Nephron (organoid): Measurements from ENCODE around the gene NXNL1.
A peak's percentile ranks its signal among the peaks of the same experiment; 100 is the strongest.

Source experiments
- H3K27ac Mint-ChIP-seq, 3 experiments: 2 replicates each; pipeline ENCODE4 v1.8.0; 2020; ENCODE audit warnings: mixed read lengths in 3 of 3, mild to moderate bottlenecking in 2 of 3, moderate library complexity in 1 of 3
- H3K27me3 Mint-ChIP-seq: 2 replicates; pipeline ENCODE4 v1.8.0; 2021; ENCODE audit warnings: low read depth, mild to moderate bottlenecking, moderate library complexity, mixed read lengths
- H3K36me3 Mint-ChIP-seq: 2 replicates; pipeline ENCODE4 v1.8.0; 2020; ENCODE audit warnings: low read depth, mixed read lengths
- H3K4me1 Mint-ChIP-seq: 2 replicates; pipeline ENCODE4 v1.8.0; 2020; ENCODE audit warnings: mixed read lengths
- H3K4me3 Mint-ChIP-seq, 3 experiments: 2 replicates each; pipeline ENCODE4 v1.8.0; 2020; ENCODE audit warnings: mild to moderate bottlenecking in 3 of 3, mixed read lengths in 3 of 3, moderate library complexity in 2 of 3
- H3K9me3 Mint-ChIP-seq: 2 replicates; pipeline ENCODE4 v1.8.0; 2020; ENCODE audit warnings: mixed read lengths
- CTCF ChIP-seq, 3 experiments: fragments of 200-600 bp; sonication (generic); IDR thresholded peaks; one replicate each; pipeline ENCODE4 v1.5.0; 2021; ENCODE audit warnings: antibody characterized with exemption in 3 of 3; ENCODE audit not compliant: unreplicated experiment in 3 of 3

NXNL1 gene

GRCh38 chr19:17447704-17448130 is 13.0 kb downstream of the NXNL1 start:
- peaks cover 6% of the 10 kb centered on the region for H3K4me1 Mint-ChIP-seq
- peaks cover 23% of the 10 kb centered on the region for H3K27me3 Mint-ChIP-seq
- no peaks in the 10 kb centered on the region for H3K9me3 Mint-ChIP-seq
- no peak overlapping the region for H3K27ac Mint-ChIP-seq
- H3K4me3 Mint-ChIP-seq, result peak overlapping the region; percentile 72 to 79 (median 77)
- TF ChIP-seq CTCF (IDR thresholded peaks at IDR 0.05; ENCODE audit: unreplicated experiment in 3 of 3), result no peak
- no peaks in the 10 kb centered on the region for H3K36me3 Mint-ChIP-seq

GRCh38 chr19:17445526-17446165 is 15.1 kb downstream of the NXNL1 start:
- peaks cover 12% of the 10 kb centered on the region for H3K4me1 Mint-ChIP-seq
- H3K4me3 Mint-ChIP-seq, result no peak overlapping the region
- no peak for TF ChIP-seq CTCF (IDR thresholded peaks at IDR 0.05; ENCODE audit: unreplicated experiment in 3 of 3)
- H3K9me3 Mint-ChIP-seq, result no peaks in the 10 kb centered on the region
- no peaks in the 10 kb centered on the region for H3K36me3 Mint-ChIP-seq
- no peak overlapping the region for H3K27ac Mint-ChIP-seq
- peaks cover 16% of the 10 kb centered on the region for H3K27me3 Mint-ChIP-seq

- Mint-ChIP-seq H3K27ac (no peak overlapping the region), H3K36me3 (no peaks in the 10 kb centered on the region), H3K4me3 (no peak overlapping the region), H3K27me3 (no peaks in the 10 kb centered on the region), H3K9me3 (no peaks in the 10 kb centered on the region), H3K4me1 (peaks cover 7% of the 10 kb centered on the region)
- peak; percentile 45 to 62 (median 51) for TF ChIP-seq CTCF (IDR thresholded peaks at IDR 0.05; ENCODE audit: unreplicated experiment in 3 of 3)
Observed at GRCh38 chr19:17441241-17442021, 19.3 kb downstream of the NXNL1 start.

GRCh38 chr19:17436874-17437267 is 23.9 kb downstream of the NXNL1 start:
- H3K4me1 Mint-ChIP-seq, result peaks cover 7% of the 10 kb centered on the region
- H3K36me3 Mint-ChIP-seq, result no peaks in the 10 kb centered on the region
- H3K4me3 Mint-ChIP-seq, result no peak overlapping the region
- TF ChIP-seq CTCF (IDR thresholded peaks at IDR 0.05; ENCODE audit: unreplicated experiment in 3 of 3), result no peak
- no peak overlapping the region for H3K27ac Mint-ChIP-seq
- no peaks in the 10 kb centered on the region for H3K9me3 Mint-ChIP-seq
- peaks cover 3% of the 10 kb centered on the region for H3K27me3 Mint-ChIP-seq

GRCh38 chr19:17436094-17436873 is 24.4 kb downstream of the NXNL1 start:
- no peaks in the 10 kb centered on the region for H3K9me3 Mint-ChIP-seq
- H3K4me3 Mint-ChIP-seq, result no peak overlapping the region
- no peak overlapping the region for H3K27ac Mint-ChIP-seq
- no peaks in the 10 kb centered on the region for H3K36me3 Mint-ChIP-seq
- peaks cover 3% of the 10 kb centered on the region for H3K27me3 Mint-ChIP-seq
- peaks cover under 1% of the 10 kb centered on the region for H3K4me1 Mint-ChIP-seq
- no peak for TF ChIP-seq CTCF (IDR thresholded peaks at IDR 0.05; ENCODE audit: unreplicated experiment in 3 of 3)
